Activated T-cell treated with anti-CD3 and anti-CD28 coated beads, Interleukin-2, amount 50 U/mL, for 48 hours (primary cell): ENCODE results near the gene CMC2.

ENCODE experiments used
- DNase-seq, 2 experiments: peaks; one replicate each; pipeline ENCODE4 v3.0.0-alpha.2; 2020

CMC2 gene

DNA sequence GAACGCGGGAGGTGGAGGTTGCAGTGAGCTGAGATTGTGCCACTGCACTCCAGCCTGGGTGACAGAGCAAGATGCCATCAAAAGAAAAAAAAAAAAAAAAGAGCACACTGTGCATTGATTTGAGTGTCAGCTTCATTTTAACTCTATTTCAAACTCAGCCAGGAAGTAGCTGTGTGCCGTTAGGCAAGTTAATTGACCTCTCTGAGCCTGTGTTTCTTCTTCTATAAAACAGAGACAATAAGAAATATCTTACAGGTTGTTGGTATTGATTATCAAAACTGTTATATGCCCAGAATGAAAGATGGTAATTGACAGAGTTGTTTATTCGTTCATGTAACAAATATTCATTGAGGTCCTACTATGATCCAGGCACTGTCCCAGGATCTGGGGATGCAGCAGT lies 83.3 kb downstream of the CMC2 start:
- DNase-seq: no peak
